DND-41 (cell line): ENCODE results near the gene SGO1.
A peak's percentile ranks its signal among the peaks of the same experiment; 100 is the strongest.

ENCODE experiments used
- ATAC-seq: fragments of 200-7000 bp; cut with Tn5 transposase; 3 replicates; pipeline ENCODE4 v1.9.1; 2021; ENCODE audit warnings: low read depth; ENCODE audit not compliant: insufficient read depth
- DNase-seq: peaks from one replicate; pipeline ENCODE4 v3.0.0-alpha.2; 2020
- H2AFZ ChIP-seq: 2 replicates; pipeline ENCODE4 v1.6.0; 2012; ENCODE audit warnings: low read depth, low read length
- H3K27ac ChIP-seq: 2 replicates; pipeline ENCODE4 v1.5.1; 2012; ENCODE audit warnings: low read length, inconsistent platforms
- H3K27me3 ChIP-seq: fragments of 200-600 bp; sonication (generic); 2 replicates; pipeline ENCODE4 v1.6.0; 2012; ENCODE audit warnings: low read length, mild to moderate bottlenecking, inconsistent platforms; ENCODE audit not compliant: insufficient read depth, poor library complexity
- H3K36me3 ChIP-seq: 2 replicates; pipeline ENCODE4 v1.5.1; 2012; ENCODE audit warnings: low read length, inconsistent platforms; ENCODE audit not compliant: insufficient read depth
- H3K4me1 ChIP-seq: 2 replicates; pipeline ENCODE4 v1.5.1; 2012; ENCODE audit warnings: mild to moderate bottlenecking, low read length; ENCODE audit not compliant: insufficient read depth
- H3K4me2 ChIP-seq: 2 replicates; pipeline ENCODE4 v1.6.0; 2012; ENCODE audit warnings: mild to moderate bottlenecking, moderate library complexity, low read length, inconsistent platforms; ENCODE audit not compliant: insufficient read depth
- H3K4me3 ChIP-seq, 2 experiments: fragments of 200-600 bp in 1 of 2; shearing (Covaris generic) in 1 of 2; 2 replicates each; pipeline ENCODE4 v1.5.1; 2012 to 2016; ENCODE audit warnings: inconsistent platforms in 2 of 2, low read length in 2 of 2, mild to moderate bottlenecking in 2 of 2, low read depth in 1 of 2, moderate library complexity in 1 of 2
- H3K79me2 ChIP-seq: 2 replicates; pipeline ENCODE4 v1.6.0; 2012; ENCODE audit warnings: low read length, inconsistent platforms; ENCODE audit not compliant: insufficient read depth
- H3K9ac ChIP-seq: 2 replicates; pipeline ENCODE4 v1.6.0; 2012; ENCODE audit warnings: low read depth, mild to moderate bottlenecking, inconsistent platforms, low read length, moderate library complexity
- H3K9me3 ChIP-seq: 2 replicates; pipeline ENCODE4 v1.5.1; 2012; ENCODE audit warnings: low read length, moderate library complexity, mild to moderate bottlenecking, inconsistent platforms; ENCODE audit not compliant: insufficient read depth, severe bottlenecking
- H4K20me1 ChIP-seq: 2 replicates; pipeline ENCODE4 v1.6.0; 2012; ENCODE audit warnings: low read length; ENCODE audit not compliant: insufficient read depth
- CTCF ChIP-seq: IDR thresholded peaks from 2 replicates; pipeline ENCODE4 v1.5.1; 2012; ENCODE audit warnings: borderline replicate concordance, low read length, moderate library complexity, mild to moderate bottlenecking; ENCODE audit not compliant: poor library complexity, severe bottlenecking; ENCODE audit errors: extremely low read depth
- EZH2 ChIP-seq: IDR thresholded peaks from 3 replicates; pipeline ENCODE4 v1.6.1; 2012; ENCODE audit warnings: borderline replicate concordance, low read depth, mild to moderate bottlenecking, moderate library complexity, low read length, inconsistent platforms; ENCODE audit not compliant: severe bottlenecking

The SGO1 gene

GRCh38 chr3:20185679-20186599 lies at the start of gene SGO1:
TSS of gene SGO1 (minus strand) at chr3:20186206. CDS start at chr3:20184027, 2,179 bp downstream.
- peak; percentile 92 for ATAC-seq

DNA sequence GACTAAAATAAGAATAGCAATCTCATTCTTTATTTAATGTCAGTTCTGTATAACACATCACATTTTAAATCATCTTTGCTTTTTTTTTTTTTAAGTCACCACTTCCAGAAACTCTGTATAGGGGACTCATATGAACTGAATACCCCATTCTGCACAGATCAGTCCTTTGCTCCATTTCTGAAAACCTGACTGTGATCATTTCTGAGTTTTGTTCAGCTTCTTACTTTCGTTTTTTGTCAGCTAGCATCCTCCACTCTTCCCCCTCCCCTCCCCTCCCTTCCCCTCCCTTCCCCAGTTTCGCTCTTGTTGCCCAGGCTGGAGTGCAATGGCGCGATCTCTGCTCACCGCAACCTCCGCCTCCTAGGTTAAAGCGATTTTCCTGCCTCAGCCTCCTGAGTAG lies 49.8 kb upstream of the SGO1 start:
- H3K79me2 ChIP-seq = no peaks in the 10 kb centered on the region
- no peak overlapping the region for H3K4me3 ChIP-seq
- H4K20me1 ChIP-seq = no peaks in the 10 kb centered on the region
- no peak overlapping the region for H3K27ac ChIP-seq
- no peak overlapping the region for H2AFZ ChIP-seq
- no peaks in the 10 kb centered on the region for H3K36me3 ChIP-seq
- H3K4me2 ChIP-seq = no peak overlapping the region
- TF ChIP-seq EZH2 (no peak), CTCF (no peak)
- DNase-seq (no peak), ATAC-seq (no peak)
- H3K9ac ChIP-seq = no peak overlapping the region
- H3K9me3 ChIP-seq = no peaks in the 10 kb centered on the region
- H3K27me3 ChIP-seq = no peaks in the 10 kb centered on the region
- H3K4me1 ChIP-seq = no peaks in the 10 kb centered on the region

More at GRCh38 chr3:20185679-20186599, at the start of gene SGO1:
- peaks cover 26% of the 10 kb centered on the region for H3K36me3 ChIP-seq
- peaks cover 3% of the 10 kb centered on the region for H3K27me3 ChIP-seq
- peak within 1 kb of the TSS; percentile 89 for H2AFZ ChIP-seq
- H3K4me3 ChIP-seq = peak within 1 kb of the TSS; percentile 77 to 78
- H3K4me1 ChIP-seq = peaks cover 33% of the 10 kb centered on the region
- no peaks in the 10 kb centered on the region for H3K9me3 ChIP-seq
- TF ChIP-seq EZH2 = no peak
- TF ChIP-seq CTCF = peak; percentile 18
- peaks cover 40% of the 10 kb centered on the region for H3K79me2 ChIP-seq
- peak within 1 kb of the TSS; percentile 92 for H3K27ac ChIP-seq
- peak within 1 kb of the TSS; percentile 86 for H3K4me2 ChIP-seq
- peak; percentile 98 for DNase-seq
- H4K20me1 ChIP-seq = no peaks in the 10 kb centered on the region
- peak within 1 kb of the TSS; percentile 79 for H3K9ac ChIP-seq

DNA sequence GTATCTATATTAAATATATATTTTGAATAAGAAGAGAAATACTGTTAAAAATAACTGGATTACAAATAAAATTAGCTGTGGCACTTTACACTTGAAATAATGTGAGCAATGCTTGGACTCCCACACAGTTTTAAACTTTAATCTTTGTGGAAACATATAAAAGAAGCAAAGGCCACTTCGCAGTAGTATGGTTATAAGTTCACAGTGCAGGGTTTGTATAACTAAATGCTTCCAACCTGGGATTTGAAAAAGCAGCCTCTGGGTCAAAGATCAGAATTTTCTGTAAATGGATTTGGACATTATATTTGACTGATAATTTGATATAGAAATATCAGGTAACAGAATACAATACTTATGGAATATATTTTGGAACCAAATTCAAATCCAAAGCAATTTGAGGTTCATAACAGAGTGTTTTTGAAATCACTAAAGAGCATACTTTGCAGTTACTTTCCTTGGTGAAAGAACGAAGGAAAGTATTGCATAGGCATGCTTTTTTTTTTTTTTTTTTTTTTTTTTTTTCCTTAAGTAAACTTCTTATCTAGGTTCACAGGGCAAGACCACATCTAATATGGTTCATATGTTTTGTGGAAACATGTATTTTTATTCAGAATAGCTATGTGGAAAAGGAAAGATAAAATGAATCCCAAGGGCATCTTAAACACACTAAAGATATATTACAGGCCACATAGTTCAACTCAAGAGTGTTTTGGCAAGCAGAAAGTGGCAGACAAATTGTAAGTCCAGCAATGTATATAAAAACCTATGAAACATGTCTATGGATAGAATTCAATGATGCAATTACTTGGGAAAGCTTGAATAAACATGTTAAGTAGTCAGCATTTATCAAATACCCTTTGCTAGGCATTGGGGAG lies 47.1 kb upstream of the SGO1 start:
- H3K9me3 ChIP-seq = no peaks in the 10 kb centered on the region
- TF ChIP-seq EZH2 = no peak
- TF ChIP-seq CTCF = no peak
- no peak for DNase-seq
- ATAC-seq = no peak
- no peak overlapping the region for H2AFZ ChIP-seq
- no peaks in the 10 kb centered on the region for H3K79me2 ChIP-seq
- no peak overlapping the region for H3K27ac ChIP-seq
- no peaks in the 10 kb centered on the region for H3K36me3 ChIP-seq
- no peak overlapping the region for H3K4me3 ChIP-seq
- no peak overlapping the region for H3K4me2 ChIP-seq
- no peak overlapping the region for H3K9ac ChIP-seq
- no peaks in the 10 kb centered on the region for H4K20me1 ChIP-seq
- H3K4me1 ChIP-seq = no peaks in the 10 kb centered on the region
- H3K27me3 ChIP-seq = no peaks in the 10 kb centered on the region
